CD14-positive monocyte (primary cell): ENCODE measurements around the gene DTX1. TPM values are rescaled to one million over a fixed set of nuclear protein-coding genes. Genes with fewer than 3 reads are reported as not detected.

Experiments
- DNase-seq, 3 donors: peaks; one replicate each; pipeline ENCODE4 v3.0.0-alpha.2; 2011 to 2022
- H2AFZ ChIP-seq: 2 replicates; pipeline ENCODE4 v1.6.0; 2012; ENCODE audit warnings: mild to moderate bottlenecking, low read depth, low read length, inconsistent platforms; ENCODE audit not compliant: insufficient read depth, poor library complexity, severe bottlenecking
- H3K27ac ChIP-seq, 2 donors: 1 replicate in 1 of 2; 2 replicates in 1 of 2; pipeline ENCODE4 v1.5.1; 2012 to 2013; ENCODE audit warnings: low read length in 2 of 2, control low read depth in 1 of 2, inconsistent platforms in 1 of 2, low read depth in 1 of 2, mild to moderate bottlenecking in 1 of 2
- H3K27me3 ChIP-seq, 2 donors: one replicate each; pipeline versions ENCODE4 v1.6.0 to v1.6.1; 2011 to 2013; ENCODE audit warnings: low read length in 2 of 2; ENCODE audit not compliant: control insufficient read depth in 2 of 2, insufficient read depth in 2 of 2
- H3K36me3 ChIP-seq, 2 donors: replicated peaks in 1 of 2; 1 replicate in 1 of 2; 2 replicates in 1 of 2; pipeline versions ENCODE4 v1.5.1 to v1.6.1; 2012 to 2013; ENCODE audit warnings: low read length in 2 of 2, control low read depth in 1 of 2, inconsistent platforms in 1 of 2, mild to moderate bottlenecking in 1 of 2; ENCODE audit not compliant: insufficient read depth in 2 of 2, control insufficient read depth in 1 of 2
- H3K4me1 ChIP-seq, 2 donors: 1 replicate in 1 of 2; 2 replicates in 1 of 2; pipeline versions ENCODE4 v1.5.1 to v1.6.1; 2012 to 2013; ENCODE audit warnings: low read length in 2 of 2, control low read depth in 1 of 2, inconsistent platforms in 1 of 2, mild to moderate bottlenecking in 1 of 2, moderate library complexity in 1 of 2; ENCODE audit not compliant: insufficient read depth in 2 of 2, control insufficient read depth in 1 of 2
- H3K4me2 ChIP-seq: replicated peaks from 2 replicates; pipeline ENCODE3; 2012; ENCODE audit warnings: low read length, moderate library complexity, mild to moderate bottlenecking; ENCODE audit not compliant: poor library complexity, severe bottlenecking; ENCODE audit errors: extremely low read depth
- H3K4me3 ChIP-seq, 3 experiments: fragments of 200-600 bp in 1 of 3; sonication (generic) in 1 of 3; replicated peaks in 1 of 3; 1 replicate in 2 of 3; 2 replicates in 1 of 3; pipeline ENCODE4 v1.5.1; 2011 to 2013; ENCODE audit warnings: low read length in 3 of 3, mild to moderate bottlenecking in 3 of 3, control low read depth in 2 of 3, low read depth in 2 of 3, inconsistent platforms in 1 of 3, moderate library complexity in 1 of 3
- H3K79me2 ChIP-seq: 2 replicates; pipeline ENCODE4 v1.6.0; 2012; ENCODE audit warnings: mild to moderate bottlenecking, control low read depth, inconsistent platforms, low read length, moderate library complexity; ENCODE audit not compliant: insufficient read depth
- H3K9ac ChIP-seq: 2 replicates; pipeline ENCODE4 v1.6.0; 2017; ENCODE audit warnings: low read length, mild to moderate bottlenecking; ENCODE audit not compliant: insufficient read depth, poor library complexity, severe bottlenecking
- H3K9me3 ChIP-seq, 2 donors: replicated peaks in 1 of 2; 1 replicate in 1 of 2; 2 replicates in 1 of 2; pipeline versions ENCODE4 v1.5.1 to v1.6.1; 2012 to 2013; ENCODE audit warnings: low read length in 2 of 2, control low read depth in 1 of 2; ENCODE audit not compliant: control insufficient read depth in 1 of 2, insufficient read depth in 1 of 2
- H4K20me1 ChIP-seq: 2 replicates; pipeline ENCODE4 v1.6.0; 2012; ENCODE audit warnings: mild to moderate bottlenecking, low read length, control low read depth, moderate library complexity; ENCODE audit not compliant: insufficient read depth
- H3K27ac Mint-ChIP-seq, 7 donors: one replicate each; pipeline ENCODE4 v1.8.0; 2020; ENCODE audit warnings: mild to moderate bottlenecking in 7 of 7, mixed read lengths in 7 of 7, moderate library complexity in 6 of 7, inconsistent platforms in 2 of 7
- H3K27me3 Mint-ChIP-seq, 3 donors: one replicate each; pipeline ENCODE4 v1.8.0; 2021 to 2022; ENCODE audit warnings: low read depth in 3 of 3, mild to moderate bottlenecking in 3 of 3, mixed read lengths in 3 of 3, moderate library complexity in 3 of 3, inconsistent platforms in 1 of 3
- H3K36me3 Mint-ChIP-seq, 2 donors: one replicate each; pipeline ENCODE4 v1.8.0; 2020; ENCODE audit warnings: mixed read lengths in 2 of 2, inconsistent platforms in 1 of 2, mild to moderate bottlenecking in 1 of 2
- H3K4me1 Mint-ChIP-seq: one replicate; pipeline ENCODE4 v1.8.0; 2020; ENCODE audit warnings: mild to moderate bottlenecking, mixed read lengths
- H3K4me3 Mint-ChIP-seq, 2 donors: one replicate each; pipeline ENCODE4 v1.8.0; 2020; ENCODE audit warnings: mild to moderate bottlenecking in 2 of 2, mixed read lengths in 2 of 2, moderate library complexity in 1 of 2
- H3K9me3 Mint-ChIP-seq, 7 donors: one replicate each; pipeline ENCODE4 v1.8.0; 2020 to 2022; ENCODE audit warnings: mixed read lengths in 7 of 7, mild to moderate bottlenecking in 6 of 7, moderate library complexity in 6 of 7, inconsistent platforms in 2 of 7
- CTCF ChIP-seq: fragments of 200-600 bp; IDR thresholded peaks from one replicate; pipeline ENCODE4 v1.8.0; 2022; ENCODE audit warnings: antibody characterized with exemption, mild to moderate bottlenecking
- WGBS: methylation state at CpG from one replicate; pipeline ENCODE4 v1.1.5; 2013; ENCODE audit warnings: missing lambda C conversion rate; ENCODE audit not compliant: insufficient coverage; 5-methylcytosine and 5-hydroxymethylcytosine counted together
- intact Hi-C, 2 donors: fragments of 100-400 bp; cut with micrococcal nuclease; formaldehyde crosslinking; loops; one replicate each; pipeline versions ENCODE4 v1.15.0 to v1.15.1; 2023
- polyA plus RNA-seq, 3 donors: library from polyadenylated mRNA; depleted of rRNA in 1 of 3; unstranded in 2 of 3; stranded (reverse) in 1 of 3; fragments of 300-500 nt in 2 of 3; fragments of >200 nt in 1 of 3; fragmentation: Illumina TruSeq in 2 of 3; gene quantifications; 1 replicate in 2 of 3; 2 replicates in 1 of 3; pipeline ENCODE4 v1.2.3, GENCODE V29; 2012 to 2021

DTX1 gene
- polyA plus RNA-seq, 3 donors, result 0.04 TPM; not detected in 1

GRCh38 chr12:113056381-113056630 is 224 bp upstream of the DTX1 start:
- H4K20me1 ChIP-seq, result no peaks in the 10 kb centered on the region
- no peak for DNase-seq
- H3K9ac ChIP-seq, result no peak overlapping the region
- peaks cover 4% of the 10 kb centered on the region for H3K4me1 Mint-ChIP-seq
- no peaks in the 10 kb centered on the region for H3K79me2 ChIP-seq
- no peaks in the 10 kb centered on the region for H3K36me3 Mint-ChIP-seq
- no peaks in the 10 kb centered on the region for H3K4me1 ChIP-seq
- H3K27ac ChIP-seq, result no peak overlapping the region
- H3K27ac Mint-ChIP-seq, result no peak overlapping the region
- no peak overlapping the region for H3K4me2 ChIP-seq
- no peak overlapping the region for H3K4me3 ChIP-seq
- WGBS, result 7% methylated on average over 3 of the region's 8 CpGs
- H3K9me3 ChIP-seq, result no peaks in the 10 kb centered on the region
- TF ChIP-seq CTCF, result no peak
- intact Hi-C loops, result no loop called here
- peaks cover 0 to 4% (median 0%) of the 10 kb centered on the region in 7 donors for H3K9me3 Mint-ChIP-seq
- no peak overlapping the region for H2AFZ ChIP-seq
- H3K4me3 Mint-ChIP-seq, result peak overlapping the region; percentile 3 to 72
- H3K27me3 Mint-ChIP-seq, result peaks cover 31 to 56% (median 40%) of the 10 kb centered on the region in 3 donors
- peaks cover 34 to 40% of the 10 kb centered on the region in 2 donors for H3K27me3 ChIP-seq
- H3K36me3 ChIP-seq, result no peaks in the 10 kb centered on the region

- H3K9me3 Mint-ChIP-seq, result peaks cover 0 to 4% (median 0%) of the 10 kb centered on the region in 7 donors
- H3K9ac ChIP-seq, result no peak overlapping the region
- intact Hi-C loops, result no loop called here
- no peaks in the 10 kb centered on the region for H3K36me3 ChIP-seq
- peaks cover 4% of the 10 kb centered on the region for H3K4me1 Mint-ChIP-seq
- DNase-seq, result no peak
- H3K79me2 ChIP-seq, result no peaks in the 10 kb centered on the region
- H3K27ac Mint-ChIP-seq, result no peak overlapping the region
- H3K27ac ChIP-seq, result no peak overlapping the region
- peaks cover 27 to 52% (median 39%) of the 10 kb centered on the region in 3 donors for H3K27me3 Mint-ChIP-seq
- H3K4me3 ChIP-seq, result no peak overlapping the region
- WGBS, result 87% methylated on average over 37 of the region's 44 CpGs
- no peak for TF ChIP-seq CTCF
- no peak overlapping the region for H3K4me2 ChIP-seq
- H3K27me3 ChIP-seq, result peaks cover 34 to 40% of the 10 kb centered on the region in 2 donors
- peak overlapping the region in 1 of 2 donors; percentile 61 for H3K4me3 Mint-ChIP-seq
- H3K9me3 ChIP-seq, result no peaks in the 10 kb centered on the region
- no peaks in the 10 kb centered on the region for H3K36me3 Mint-ChIP-seq
- H4K20me1 ChIP-seq, result no peaks in the 10 kb centered on the region
- H2AFZ ChIP-seq, result no peak overlapping the region
- H3K4me1 ChIP-seq, result no peaks in the 10 kb centered on the region
These were observed 1.3 kb downstream of the DTX1 start for GRCh38 chr12:113057565-113058485.
